A549 (cell line): ENCODE data around the gene LHFPL2. TPM values are rescaled to one million over a fixed set of nuclear protein-coding genes. Genes with fewer than 3 reads are reported as not detected.

ENCODE experiments used
- ATAC-seq, 2 experiments: fragments of 200-7000 bp in 1 of 2; fragments of >200 bp in 1 of 2; cut with Nextera tagmentation in 1 of 2; cut with Tn5 transposase in 1 of 2; 3 replicates each; pipeline versions ENCODE4 v1.8.0 to v1.9.1; 2018 to 2020; ENCODE audit warnings: mild to moderate bottlenecking in 1 of 2, moderate library complexity in 1 of 2
- CTCF ChIA-PET: fragments of 300-600 bp; sonication (Branson Sonifier 250); formaldehyde crosslinking; extraction: SDS; loops from one replicate; lab custom pipeline; 2021; ENCODE audit warnings: antibody characterized with exemption, inconsistent platforms; lab: Yijun Ruan, JAX
- POLR2A ChIA-PET: fragments of 350-600 bp; formaldehyde crosslinking; extraction: SDS; loops from one replicate; lab custom pipeline; 2021; ENCODE audit warnings: antibody characterized with exemption, inconsistent platforms; lab: Yijun Ruan, JAX
- DNase-seq, 2 experiments: peaks; one replicate each; pipeline versions ENCODE4 v3.0.0 to v3.0.0-alpha.2; 2011 to 2016; ENCODE audit warnings: low read depth in 1 of 2, low spot score in 1 of 2
- FAIRE-seq: peaks from 2 replicates; lab custom pipeline; 2011; peaks lifted over from hg19 to GRCh38; lab: Jason Lieb, UNC
- H3K27ac ChIP-seq, 2 experiments: fragments of >200 bp; sonication (Bioruptor Twin); formaldehyde crosslinking; 3 replicates each; pipeline ENCODE4 v1.5.1; 2016 to 2017
- H3K4me1 ChIP-seq: fragments of >200 bp; sonication (Bioruptor Twin); formaldehyde crosslinking; 3 replicates; pipeline ENCODE4 v1.6.1; 2016
- H3K4me2 ChIP-seq: fragments of >200 bp; sonication (Bioruptor Twin); formaldehyde crosslinking; 3 replicates; pipeline ENCODE4 v1.6.1; 2016
- H3K4me3 ChIP-seq: fragments of >200 bp; sonication (Bioruptor Twin); formaldehyde crosslinking; 3 replicates; pipeline ENCODE4 v1.5.1; 2016
- H3K9me3 ChIP-seq: fragments of >200 bp; sonication (Bioruptor Twin); formaldehyde crosslinking; 3 replicates; pipeline ENCODE4 v1.6.1; 2016
- ATOH8 ChIP-seq: fragments of 250-450 bp; sonication (Bioruptor Pico); IDR thresholded peaks from 2 replicates; pipeline ENCODE4 v1.5.0; 2020; ENCODE audit warnings: low read depth, mild to moderate bottlenecking, moderate library complexity
- BCL3 ChIP-seq: fragments of >200 bp; sonication (Bioruptor Twin); formaldehyde crosslinking; IDR thresholded peaks from 3 replicates; pipeline ENCODE4 v1.6.1; 2016
- CEBPB ChIP-seq, 2 experiments: fragments of >200 bp in 1 of 2; sonication (Bioruptor Twin) in 1 of 2; formaldehyde crosslinking in 1 of 2; IDR thresholded peaks; 2 replicates each; pipeline ENCODE4 v1.6.1; 2012 to 2016
- CTCF ChIP-seq: fragments of >200 bp; sonication (Bioruptor Twin); formaldehyde crosslinking; IDR thresholded peaks from 3 replicates; pipeline ENCODE4 v1.5.1; 2016
- EHF ChIP-seq: fragments of 250-450 bp; sonication (Bioruptor Pico); IDR thresholded peaks from 2 replicates; pipeline ENCODE4 v1.5.0; 2020; ENCODE audit warnings: mild to moderate bottlenecking
- EHMT2 ChIP-seq: fragments of 200-600 bp; sonication (generic); IDR thresholded peaks from 2 replicates; pipeline ENCODE4 v1.6.1; 2016; ENCODE audit warnings: antibody characterized with exemption, low read depth, mild to moderate bottlenecking, moderate library complexity
- ELK1 ChIP-seq: fragments of 150-350 bp; IDR thresholded peaks from 2 replicates; pipeline ENCODE4 v1.6.1; 2014; ENCODE audit warnings: low read depth, mild to moderate bottlenecking, low read length
- ESRRA ChIP-seq: fragments of 150-350 bp; IDR thresholded peaks from 2 replicates; pipeline ENCODE4 v1.6.1; 2014; ENCODE audit warnings: mild to moderate bottlenecking, low read length, borderline replicate concordance
- FOSB ChIP-seq: fragments of 250-450 bp; sonication (Bioruptor Pico); IDR thresholded peaks from 2 replicates; pipeline ENCODE4 v1.5.0; 2020; ENCODE audit warnings: mild to moderate bottlenecking, moderate library complexity
- FOSL2 ChIP-seq, 2 experiments: fragments of 450-650 bp in 1 of 2; fragments of >200 bp in 1 of 2; sonication (Bioruptor Twin) in 1 of 2; formaldehyde crosslinking; IDR thresholded peaks; 2 replicates each; pipeline versions ENCODE4 v1.5.0 to v1.6.1; 2016 to 2020; ENCODE audit warnings: mild to moderate bottlenecking in 1 of 2, moderate library complexity in 1 of 2
- GATA3 ChIP-seq: IDR thresholded peaks from 2 replicates; pipeline ENCODE4 v1.6.1; 2012; ENCODE audit warnings: borderline replicate concordance
- HDAC2 ChIP-seq: fragments of 200-600 bp; sonication (generic); IDR thresholded peaks from 2 replicates; pipeline ENCODE4 v1.6.1; 2016
- KDM1A ChIP-seq: fragments of 200-600 bp; sonication (generic); IDR thresholded peaks from 2 replicates; pipeline ENCODE4 v1.6.1; 2016; ENCODE audit warnings: low read depth, mild to moderate bottlenecking
- MAZ ChIP-seq: fragments of 150-350 bp; IDR thresholded peaks from 2 replicates; pipeline ENCODE4 v1.6.1; 2014; ENCODE audit warnings: antibody characterized with exemption, low read depth, low read length, borderline replicate concordance
- NFE2L2 ChIP-seq: fragments of 150-350 bp; conservative IDR thresholded peaks from 2 replicates; pipeline ENCODE4 v1.6.1; 2014; ENCODE audit warnings: low read length
- NR3C1 ChIP-seq: fragments of >200 bp; sonication (Bioruptor Twin); formaldehyde crosslinking; IDR thresholded peaks from 3 replicates; pipeline ENCODE4 v1.6.1; 2017
- PHF8 ChIP-seq: fragments of 200-600 bp; sonication (generic); IDR thresholded peaks from 2 replicates; pipeline ENCODE4 v1.6.1; 2016; ENCODE audit warnings: low read depth, mild to moderate bottlenecking, antibody characterized with exemption, moderate library complexity, borderline replicate concordance
- POLR2A ChIP-seq: IDR thresholded peaks from 2 replicates; pipeline ENCODE4 v1.6.1; 2012; ENCODE audit warnings: mild to moderate bottlenecking, low read length
- POLR2AphosphoS2 ChIP-seq: conservative IDR thresholded peaks from 2 replicates; pipeline ENCODE4 v1.6.1; 2012; ENCODE audit warnings: low read length, improper control_type of control experiment, inconsistent platforms
- RCOR1 ChIP-seq: fragments of 150-350 bp; IDR thresholded peaks from 2 replicates; pipeline ENCODE4 v1.6.1; 2014; ENCODE audit warnings: antibody characterized with exemption, low read length, low read depth
- SMC3 ChIP-seq: fragments of >200 bp; sonication (Bioruptor Twin); formaldehyde crosslinking; IDR thresholded peaks from 3 replicates; pipeline ENCODE4 v1.6.1; 2018; ENCODE audit warnings: inconsistent platforms
- TFCP2L1 ChIP-seq: fragments of 250-450 bp; sonication (Bioruptor Pico); IDR thresholded peaks from 2 replicates; pipeline ENCODE4 v1.5.0; 2021; ENCODE audit warnings: mild to moderate bottlenecking
- USF2 ChIP-seq: fragments of 450-650 bp; IDR thresholded peaks from 2 replicates; pipeline ENCODE4 v1.6.1; 2014; ENCODE audit warnings: antibody characterized with exemption
- WGBS: methylation state at CpG from one replicate; pipeline ENCODE4 v1.1.6; 2017; ENCODE audit errors: missing lambda C conversion rate; 5-methylcytosine and 5-hydroxymethylcytosine counted together
- polyA plus RNA-seq, 4 experiments: library from polyadenylated mRNA; depleted of rRNA in 3 of 4; stranded (reverse); fragments of >200 nt; fragmentation: RNase III in 1 of 4; extraction: RNeasy Plus Mini Kit Qiagen cat#74134 plus additional on column Dnase treatment in 1 of 4; gene quantifications; 2 replicates in 3 of 4; 3 replicates in 1 of 4; pipeline ENCODE4 v1.2.3, GENCODE V29; 2011 to 2017

Gene LHFPL2
- polyA plus RNA-seq, 2 of the 4 experiments (the other 2 are of a cell fraction): 24.9 to 41.7 TPM

- Histone ChIP-seq H3K4me1 (peaks cover 41% of the 10 kb centered on the region), H3K27ac (no peak overlapping the region), H3K9me3 (no peaks in the 10 kb centered on the region), H3K4me3 (no peak overlapping the region), H3K4me2 (no peak overlapping the region)
- DNase-seq (no peak), ATAC-seq (no peak), FAIRE-seq (no peak)
- CTCF ChIA-PET: interaction anchor here (1.9 kb wide), 1 partner anchor 195 kb away, joined by 4 read pairs; no protein-coding TSS in a partner anchor
- POLR2A ChIA-PET: no interaction called here
- TF ChIP-seq ELK1 (no peak), EHMT2 (no peak), FOSL2 (IDR thresholded peaks at IDR 0.05) (no peak), FOSL2 (CRISPR knock-in tag; IDR thresholded peaks at IDR 0.05) (no peak), NR3C1 (no peak), ATOH8 (no peak), CTCF (no peak), SMC3 (no peak), CEBPB (IDR thresholded peaks at IDR 0.05) (no peak), KDM1A (no peak), PHF8 (no peak), EHF (CRISPR knock-in tag) (no peak), BCL3 (no peak), HDAC2 (no peak), POLR2A (no peak), GATA3 (no peak), USF2 (no peak)
- WGBS: 93% methylated on average over 1 of the region's 1 CpG
These were observed 13.8 kb upstream of the LHFPL2 start for GRCh38 chr5:78662323-78662722.

GRCh38 chr5:78661691-78662090, 13.1 kb upstream of the LHFPL2 start:
- no peak overlapping the region for H3K27ac ChIP-seq
- H3K9me3 ChIP-seq: no peaks in the 10 kb centered on the region
- no peak for TF ChIP-seq RCOR1
- no peak for TF ChIP-seq NFE2L2
- no peak for TF ChIP-seq ESRRA
- TF ChIP-seq FOSB: no peak
- no peak for TF ChIP-seq POLR2AphosphoS2
- no peak for TF ChIP-seq TFCP2L1 (CRISPR knock-in tag)
- no peak for TF ChIP-seq BCL3
- no peak for TF ChIP-seq MAZ
- no peak for TF ChIP-seq ELK1
- ATAC-seq (no peak), FAIRE-seq (no peak), DNase-seq (no peak)
- H3K4me1 ChIP-seq: peaks cover 35% of the 10 kb centered on the region
- CTCF ChIA-PET: interaction anchor here (1.9 kb wide), 1 partner anchor 194 kb away, joined by 4 read pairs; no protein-coding TSS in a partner anchor
- H3K4me2 ChIP-seq: no peak overlapping the region
- H3K4me3 ChIP-seq: no peak overlapping the region
- WGBS: 81% methylated on average over 1 of the region's 1 CpG
- POLR2A ChIA-PET: no interaction called here
